Lung (tissue), 12 donors: ENCODE results near the gene GCLM. TPM values are rescaled to one million over a fixed set of nuclear protein-coding genes. Genes with fewer than 3 reads are reported as not detected.

Source experiments
- ATAC-seq: fragments of 200-7000 bp; cut with Tn5 transposase; one replicate; pipeline ENCODE4 v1.9.1; 2020; ENCODE audit warnings: moderate number of reproducible peaks; ENCODE audit not compliant: insufficient read depth, low FRiP score
- DNase-seq, 3 donors: peaks; one replicate each; pipeline ENCODE4 v3.0.0-alpha.2; 2013 to 2017
- H3K27ac ChIP-seq, 2 donors: one replicate each; pipeline ENCODE4 v1.5.1; 2013; ENCODE audit warnings: mild to moderate bottlenecking in 2 of 2, moderate library complexity in 2 of 2, control low read depth in 1 of 2, inconsistent platforms in 1 of 2, low read depth in 1 of 2, low read length in 1 of 2
- H3K27me3 ChIP-seq, 3 donors: one replicate each; pipeline ENCODE4 v1.5.1; 2013; ENCODE audit warnings: low read length in 2 of 3; ENCODE audit not compliant: control insufficient read depth in 3 of 3, insufficient read depth in 3 of 3
- H3K36me3 ChIP-seq, 4 donors: one replicate each; pipeline ENCODE4 v1.5.1; 2013; ENCODE audit warnings: low read length in 4 of 4, mild to moderate bottlenecking in 1 of 4, moderate library complexity in 1 of 4; ENCODE audit not compliant: control insufficient read depth in 4 of 4, insufficient read depth in 4 of 4
- H3K4me1 ChIP-seq, 5 donors: one replicate each; pipeline ENCODE4 v1.5.1; 2013; ENCODE audit warnings: low read length in 5 of 5, mild to moderate bottlenecking in 2 of 5, moderate library complexity in 1 of 5; ENCODE audit not compliant: control insufficient read depth in 5 of 5, insufficient read depth in 5 of 5
- H3K4me3 ChIP-seq: one replicate; pipeline ENCODE4 v1.5.1; 2013; ENCODE audit warnings: mild to moderate bottlenecking, control low read depth, moderate library complexity
- H3K9ac ChIP-seq, 2 donors: one replicate each; pipeline ENCODE4 v1.5.1; 2013; ENCODE audit warnings: low read length in 2 of 2, control low read depth in 1 of 2; ENCODE audit not compliant: insufficient read depth in 1 of 2
- H3K9me3 ChIP-seq, 4 donors: one replicate each; pipeline ENCODE4 v1.5.1; 2013; ENCODE audit warnings: low read length in 3 of 4, mild to moderate bottlenecking in 1 of 4, moderate library complexity in 1 of 4; ENCODE audit not compliant: control insufficient read depth in 4 of 4, insufficient read depth in 3 of 4
- CTCF ChIP-seq: IDR thresholded peaks from 2 replicates; pipeline ENCODE4 v1.5.1; 2012; ENCODE audit warnings: mild to moderate bottlenecking; ENCODE audit errors: control extremely low read depth, extremely low read depth
- WGBS, 2 donors: extraction: QIAGEN DNeasy Blood & Tissue Kit; methylation state at CpG; one replicate each; pipeline ENCODE4 v1.1.7; 2013; 5-methylcytosine and 5-hydroxymethylcytosine counted together
- polyA plus RNA-seq, 2 donors: library from polyadenylated mRNA; stranded (reverse); fragments of 200-250 nt; gene quantifications; one replicate each; pipeline ENCODE4 v1.2.1, GENCODE V29; 2013
- total RNA-seq, 2 donors: library from RNA; depleted of rRNA in 1 of 2; stranded (reverse); fragments of >200 nt in 1 of 2; gene quantifications; one replicate each; pipeline ENCODE4 v1.2.1, GENCODE V29; 2014 to 2021
- donor health status: control.
- donor health status: control.
- donor health status: Bipolar disorder and iron deficiency.
- donor health status: healthy.
- donor health status: DM: yes; HTN: yes; CAD: no.

GCLM gene
- total and polyA plus RNA-seq, 4 donors: 8.7 to 25.7 (median 19.9) TPM

- no peak for ATAC-seq
- Histone ChIP-seq H3K4me3 (no peak overlapping the region), H3K27ac (no peak overlapping the region), H3K4me1 (peaks cover 2 to 15% (median 5%) of the 10 kb centered on the region in 5 donors), H3K27me3 (no peaks in the 10 kb centered on the region), H3K36me3 (peaks cover 2 to 5% (median 4%) of the 10 kb centered on the region in 4 donors), H3K9me3 (no peaks in the 10 kb centered on the region), H3K9ac (no peak overlapping the region)
- WGBS, 2 donors: 87 to 88% methylated on average over 4 of the region's 4 CpGs
- no peak for DNase-seq
- no peak for TF ChIP-seq CTCF
Measured at GRCh38 chr1:93882269-93882668, 27.0 kb downstream of the GCLM start.

- Histone ChIP-seq H3K4me1 (peaks cover 2 to 21% (median 5%) of the 10 kb centered on the region in 5 donors), H3K27me3 (no peaks in the 10 kb centered on the region), H3K4me3 (no peak overlapping the region), H3K9ac (no peak overlapping the region), H3K27ac (no peak overlapping the region), H3K9me3 (no peaks in the 10 kb centered on the region), H3K36me3 (peaks cover 5 to 17% (median 14%) of the 10 kb centered on the region in 4 donors)
- no peak for ATAC-seq
- no peak for TF ChIP-seq CTCF
- WGBS, 2 donors: 96 to 98% methylated on average over 2 of the region's 2 CpGs
- DNase-seq: no peak
Measured at GRCh38 chr1:93880731-93881130, 28.5 kb downstream of the GCLM start.

GRCh38 chr1:93878889-93879586 is 30.2 kb downstream of the GCLM start, which contains the start of gene DNTTIP2:
DNTTIP2 (minus strand) TSS chr1:93879206; CDS start chr1:93879148, 58 bp downstream.
- ATAC-seq (peak; percentile 96), DNase-seq (peak; percentile 97 to 98 (median 98))
- Histone ChIP-seq H3K9ac (peak within 1 kb of the TSS; percentile 99 to 100), H3K27ac (peak within 1 kb of the TSS; percentile 93 to 98), H3K4me3 (peak within 1 kb of the TSS; percentile 98), H3K36me3 (peaks cover 10 to 27% (median 25%) of the 10 kb centered on the region in 4 donors), H3K27me3 (no peaks in the 10 kb centered on the region), H3K9me3 (no peaks in the 10 kb centered on the region), H3K4me1 (peaks cover 2 to 21% (median 5%) of the 10 kb centered on the region in 5 donors)
- TF ChIP-seq CTCF: no peak
- 0 to 1% methylated on average over 50 of the region's 50 CpGs for WGBS, 2 donors
